ENCODE results near the gene TBXAS1.

GRCh38 chr7:140010194-140010895, 181.3 kb downstream of the TBXAS1 start:
- TF ChIP-seq CREB1 (CRISPR knock-in tag; IDR thresholded peaks at IDR 0.05; ENCODE audit: low read depth) (no peak), EZH2phosphoT487 (IDR thresholded peaks at IDR 0.05; ENCODE audit: unreplicated experiment) (no peak), EZH2 (IDR thresholded peaks at IDR 0.05; ENCODE audit: low read depth, unreplicated experiment) (no peak), STAT1 (IDR thresholded peaks at IDR 0.05; ENCODE audit: unreplicated experiment) (no peak), POLR2AphosphoS5 (IDR thresholded peaks at IDR 0.05; ENCODE audit: low read depth) (no peak), REST (IDR thresholded peaks at IDR 0.05; ENCODE audit: unreplicated experiment) (no peak), ZNF331 (CRISPR knock-in tag; IDR thresholded peaks at IDR 0.05; ENCODE audit: low read depth) (no peak), JUNB (IDR thresholded peaks at IDR 0.05; ENCODE audit: unreplicated experiment) (no peak), ZNF114 (CRISPR knock-in tag; IDR thresholded peaks at IDR 0.05) (no peak), NANOG (IDR thresholded peaks at IDR 0.05; ENCODE audit: borderline replicate concordance) (no peak), ZNF462 (CRISPR knock-in tag; IDR thresholded peaks at IDR 0.05) (no peak), ETS1 (IDR thresholded peaks at IDR 0.05) (no peak)
- TF ChIP-seq, protein P1, sequence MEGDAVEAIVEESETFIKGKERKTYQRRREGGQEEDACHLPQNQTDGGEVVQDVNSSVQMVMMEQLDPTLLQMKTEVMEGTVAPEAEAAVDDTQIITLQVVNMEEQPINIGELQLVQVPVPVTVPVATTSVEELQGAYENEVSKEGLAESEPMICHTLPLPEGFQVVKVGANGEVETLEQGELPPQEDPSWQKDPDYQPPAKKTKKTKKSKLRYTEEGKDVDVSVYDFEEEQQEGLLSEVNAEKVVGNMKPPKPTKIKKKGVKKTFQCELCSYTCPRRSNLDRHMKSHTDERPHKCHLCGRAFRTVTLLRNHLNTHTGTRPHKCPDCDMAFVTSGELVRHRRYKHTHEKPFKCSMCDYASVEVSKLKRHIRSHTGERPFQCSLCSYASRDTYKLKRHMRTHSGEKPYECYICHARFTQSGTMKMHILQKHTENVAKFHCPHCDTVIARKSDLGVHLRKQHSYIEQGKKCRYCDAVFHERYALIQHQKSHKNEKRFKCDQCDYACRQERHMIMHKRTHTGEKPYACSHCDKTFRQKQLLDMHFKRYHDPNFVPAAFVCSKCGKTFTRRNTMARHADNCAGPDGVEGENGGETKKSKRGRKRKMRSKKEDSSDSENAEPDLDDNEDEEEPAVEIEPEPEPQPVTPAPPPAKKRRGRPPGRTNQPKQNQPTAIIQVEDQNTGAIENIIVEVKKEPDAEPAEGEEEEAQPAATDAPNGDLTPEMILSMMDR (conservative IDR thresholded peaks at IDR 0.05; ENCODE audit: low read depth in 2 of 2): no peak
